SK-N-SH (cell line): ENCODE results near the gene SPNS1.

Experiments
- CHD2 ChIP-seq: fragments of 150-350 bp; IDR thresholded peaks from 2 replicates; pipeline ENCODE4 v1.6.1; 2018; ENCODE audit warnings: low read length; ENCODE audit not compliant: partially characterized antibody
- CTCF ChIP-seq: fragments of 200-600 bp; sonication (generic); IDR thresholded peaks from 2 replicates; pipeline ENCODE4 v1.6.1; 2017; ENCODE audit warnings: antibody characterized with exemption, mild to moderate bottlenecking, moderate library complexity
- EP300 ChIP-seq, 2 experiments: IDR thresholded peaks; 2 replicates each; pipeline versions ENCODE4 v1.4.0 to v1.6.1; 2012; ENCODE audit warnings: borderline replicate concordance in 1 of 2, low read depth in 1 of 2, low read length in 1 of 2
- FOXM1 ChIP-seq: IDR thresholded peaks from 2 replicates; pipeline ENCODE4 v1.4.0; 2012; ENCODE audit warnings: low read depth, mild to moderate bottlenecking
- NFIC ChIP-seq: IDR thresholded peaks from 2 replicates; pipeline ENCODE4 v1.4.0; 2012; ENCODE audit warnings: borderline replicate concordance
- NRF1 ChIP-seq: IDR thresholded peaks from 2 replicates; pipeline ENCODE4 v1.6.1; 2012; ENCODE audit warnings: low read depth, mild to moderate bottlenecking, low read length
- PBX3 ChIP-seq: IDR thresholded peaks from 2 replicates; pipeline ENCODE4; 2012
- SMC3 ChIP-seq: IDR thresholded peaks from 2 replicates; pipeline ENCODE4 v1.6.1; 2012; ENCODE audit warnings: low read depth, low read length, improper control_type of control experiment
- YY1 ChIP-seq: IDR thresholded peaks from 2 replicates; pipeline ENCODE4 v1.4.0; 2012; ENCODE audit warnings: low read depth, mild to moderate bottlenecking

- TF ChIP-seq PBX3 (no peak), CTCF (no peak), EP300 (IDR thresholded peaks at IDR 0.05; ENCODE audit: borderline replicate concordance in 1 of 2, low read depth in 1 of 2, low read length in 1 of 2) (no peak), YY1 (no peak), NFIC (no peak), NRF1 (no peak), CHD2 (no peak), SMC3 (no peak), FOXM1 (no peak)
Observed at GRCh38 chr16:28983644-28984043, 9.1 kb downstream of the SPNS1 start.
